HG02884 (cell line): ENCODE measurements around the gene ZNF714.
"Not testable (repeated sequence)": the region's sequence is repeated elsewhere in the genome, so short reads cannot be mapped to it uniquely, and the experiment has no call there.

Experiments
- ATAC-seq: cut with Tn5 transposase; IDR thresholded peaks from one replicate; pipeline ENCODE4 v1.9.1; 2021; ENCODE audit warnings: mild to moderate bottlenecking, moderate library complexity; ENCODE audit not compliant: unreplicated experiment

Gene ZNF714

GRCh38 chr19:21128901-21129698, 47.1 kb downstream of the ZNF714 start:
- no peak for ATAC-seq

- ATAC-seq: no peak
Observed at GRCh38 chr19:21130097-21130775, 48.2 kb downstream of the ZNF714 start.

GRCh38 chr19:21133633-21134032, 51.6 kb downstream of the ZNF714 start:
- ATAC-seq: no peak

GRCh38 chr19:21134934-21135366, 52.9 kb downstream of the ZNF714 start:
- no peak for ATAC-seq

- ATAC-seq: no peak
Observed at GRCh38 chr19:21135433-21135832, 53.4 kb downstream of the ZNF714 start.

- no peak for ATAC-seq
Observed at GRCh38 chr19:21138130-21138529, 56.1 kb downstream of the ZNF714 start.

- not testable (repeated sequence) for ATAC-seq
Observed at GRCh38 chr19:21141006-21141405, 59.0 kb downstream of the ZNF714 start.

- peak; percentile 99 for ATAC-seq
Observed at GRCh38 chr19:21141787-21142464, 59.9 kb downstream of the ZNF714 start, which contains the start of gene ZNF431. Gene ZNF431, plus strand, starts transcription at chr19:21142040. Its CDS starts 144 bp downstream, at chr19:21142184.

- ATAC-seq: no peak
Observed at GRCh38 chr19:21143428-21143827, 61.4 kb downstream of the ZNF714 start.

- ATAC-seq: no peak
Observed at GRCh38 chr19:21143854-21144253, 61.9 kb downstream of the ZNF714 start.

- ATAC-seq: no peak
Observed at GRCh38 chr19:21147540-21147939, 65.5 kb downstream of the ZNF714 start.

GRCh38 chr19:21148681-21149080, 66.7 kb downstream of the ZNF714 start:
- no peak for ATAC-seq

- ATAC-seq: no peak
Observed at GRCh38 chr19:21149877-21150276, 67.9 kb downstream of the ZNF714 start.

- ATAC-seq: no peak
Observed at GRCh38 chr19:21151460-21151859, 69.5 kb downstream of the ZNF714 start.

- ATAC-seq: no peak
Observed at GRCh38 chr19:21158523-21159135, 76.6 kb downstream of the ZNF714 start.

- no peak for ATAC-seq
Observed at GRCh38 chr19:21164541-21164940, 82.5 kb downstream of the ZNF714 start.

GRCh38 chr19:21166436-21166835, 84.4 kb downstream of the ZNF714 start:
- ATAC-seq: no peak
